Keratinocyte (primary cell): Measurements from ENCODE around the gene STARD3. TPM values are rescaled to one million over a fixed set of nuclear protein-coding genes. Genes with fewer than 3 reads are reported as not detected.

Experiments
- DNase-seq: peaks from one replicate; pipeline ENCODE4 v3.0.0-alpha.2; 2011; ENCODE audit warnings: low read depth, missing footprints, low spot score
- FAIRE-seq: peaks from 2 replicates; lab custom pipeline; 2011; peaks lifted over from hg19 to GRCh38; lab: Jason Lieb, UNC
- H2AFZ ChIP-seq: 2 replicates; pipeline ENCODE4 v1.6.0; 2012; ENCODE audit warnings: low read length, control low read depth, inconsistent platforms; ENCODE audit not compliant: control insufficient read depth
- H3K27ac ChIP-seq: 2 replicates; pipeline ENCODE4 v1.5.1; 2011; ENCODE audit warnings: low read length; ENCODE audit not compliant: control insufficient read depth, insufficient read depth
- H3K27me3 ChIP-seq: 3 replicates; pipeline ENCODE4 v1.6.0; 2011; ENCODE audit warnings: low read length; ENCODE audit not compliant: control insufficient read depth, insufficient read depth; ENCODE audit errors: extremely low read depth
- H3K36me3 ChIP-seq, 2 experiments: 2 replicates in 1 of 2; 3 replicates in 1 of 2; pipeline ENCODE4 v1.5.1; 2011; ENCODE audit warnings: low read length in 2 of 2, mild to moderate bottlenecking in 1 of 2; ENCODE audit not compliant: control insufficient read depth in 2 of 2, insufficient read depth in 2 of 2; ENCODE audit errors: extremely low read depth in 1 of 2
- H3K4me1 ChIP-seq: 3 replicates; pipeline ENCODE4 v1.5.1; 2011; ENCODE audit warnings: low read length; ENCODE audit not compliant: control insufficient read depth, insufficient read depth; ENCODE audit errors: extremely low read depth
- H3K4me2 ChIP-seq: 3 replicates; pipeline ENCODE4 v1.6.0; 2011; ENCODE audit warnings: low read depth, low read length; ENCODE audit not compliant: control insufficient read depth, insufficient read depth; ENCODE audit errors: extremely low read depth
- H3K4me3 ChIP-seq, 3 experiments: fragments of 200-600 bp in 1 of 3; sonication (generic) in 1 of 3; 2 replicates in 2 of 3; 3 replicates in 1 of 3; pipeline ENCODE4 v1.5.1; 2011 to 2016; ENCODE audit warnings: low read length in 3 of 3, mild to moderate bottlenecking in 3 of 3, control low read depth in 2 of 3, inconsistent platforms in 1 of 3, low read depth in 1 of 3, mixed read lengths in 1 of 3, mixed run types in 1 of 3, moderate library complexity in 1 of 3; ENCODE audit not compliant: control insufficient read depth in 2 of 3, insufficient read depth in 2 of 3; ENCODE audit errors: extremely low read depth in 1 of 3
- H3K79me2 ChIP-seq: 2 replicates; pipeline ENCODE4 v1.6.0; 2012; ENCODE audit warnings: low read length; ENCODE audit not compliant: control insufficient read depth, insufficient read depth
- H3K9ac ChIP-seq: 3 replicates; pipeline ENCODE4 v1.6.0; 2011; ENCODE audit warnings: low read length; ENCODE audit not compliant: control insufficient read depth, insufficient read depth; ENCODE audit errors: extremely low read depth
- H3K9me1 ChIP-seq: 3 replicates; pipeline ENCODE4 v1.6.0; 2011; ENCODE audit warnings: low read length; ENCODE audit not compliant: control insufficient read depth, insufficient read depth; ENCODE audit errors: extremely low read depth
- H3K9me3 ChIP-seq: 2 replicates; pipeline ENCODE4 v1.5.1; 2012; ENCODE audit warnings: low read depth, low read length; ENCODE audit not compliant: control insufficient read depth
- H4K20me1 ChIP-seq: 3 replicates; pipeline ENCODE4 v1.6.0; 2011; ENCODE audit warnings: low read length; ENCODE audit not compliant: control insufficient read depth, insufficient read depth; ENCODE audit errors: extremely low read depth
- EZH2 ChIP-seq: IDR thresholded peaks from one replicate; pipeline ENCODE4 v1.6.1; 2012; ENCODE audit warnings: inconsistent platforms, mild to moderate bottlenecking, low read length, moderate library complexity
- dilution Hi-C: fragments of 300-500 bp; cut with MboI; formaldehyde crosslinking; loops from one replicate; pipeline ENCODE4 v1.7.0; 2020; ENCODE audit warnings: low sequenced_read_pairs; ENCODE audit not compliant: extremely low pct_ligation_motif_present
- polyA plus RNA-seq, 5 experiments: library from polyadenylated mRNA; depleted of rRNA in 3 of 5; stranded (reverse) in 3 of 5; stranded (forward) in 1 of 5; unstranded in 1 of 5; fragments of >200 nt; gene quantifications; 1 replicate in 1 of 5; 2 replicates in 3 of 5; 3 replicates in 1 of 5; pipeline versions ENCODE4 v1.2.1 to v1.2.3, GENCODE V29; 2011 to 2012; ENCODE audit warnings: missing spikeins in 2 of 5, low read depth in 1 of 5, low replicate concordance in 1 of 5
- TF ChIP-seq, protein P1 (sequence below), 3 experiments: IDR thresholded peaks in 1 of 3; conservative IDR thresholded peaks in 1 of 3; optimal IDR thresholded peaks in 1 of 3; 2 replicates in 2 of 3; 3 replicates in 1 of 3; pipeline versions ENCODE3 to v1.5.1; 2011; ENCODE audit warnings: low read length in 3 of 3, mild to moderate bottlenecking in 3 of 3, moderate library complexity in 2 of 3, control low read depth in 1 of 3, inconsistent platforms in 1 of 3; ENCODE audit not compliant: insufficient read depth in 2 of 3; ENCODE audit errors: extremely low read depth in 1 of 3

The STARD3 gene
- polyA plus RNA-seq, 1 donor (not counting 4 experiments of a cell fraction or from before 2014, with no cell fraction given) = 29.0 TPM

- Histone ChIP-seq H3K9ac (peak within 1 kb of the TSS; percentile 76), H3K27me3 (no peaks in the 10 kb centered on the region), H3K4me1 (peaks cover 14% of the 10 kb centered on the region), H3K79me2 (no peaks in the 10 kb centered on the region), H3K9me1 (no peaks in the 10 kb centered on the region), H4K20me1 (no peaks in the 10 kb centered on the region), H3K4me3 (peak within 1 kb of the TSS; percentile 47 to 84 (median 73)), H3K4me2 (peak within 1 kb of the TSS; percentile 97), H3K36me3 (no peaks in the 10 kb centered on the region), H2AFZ (peak within 1 kb of the TSS; percentile 69), H3K27ac (peak within 1 kb of the TSS; percentile 57), H3K9me3 (no peaks in the 10 kb centered on the region)
- dilution Hi-C loops = no loop called here
- FAIRE-seq (no peak), DNase-seq (peak; percentile 53)
- TF ChIP-seq EZH2 = no peak
- TF ChIP-seq, protein P1, sequence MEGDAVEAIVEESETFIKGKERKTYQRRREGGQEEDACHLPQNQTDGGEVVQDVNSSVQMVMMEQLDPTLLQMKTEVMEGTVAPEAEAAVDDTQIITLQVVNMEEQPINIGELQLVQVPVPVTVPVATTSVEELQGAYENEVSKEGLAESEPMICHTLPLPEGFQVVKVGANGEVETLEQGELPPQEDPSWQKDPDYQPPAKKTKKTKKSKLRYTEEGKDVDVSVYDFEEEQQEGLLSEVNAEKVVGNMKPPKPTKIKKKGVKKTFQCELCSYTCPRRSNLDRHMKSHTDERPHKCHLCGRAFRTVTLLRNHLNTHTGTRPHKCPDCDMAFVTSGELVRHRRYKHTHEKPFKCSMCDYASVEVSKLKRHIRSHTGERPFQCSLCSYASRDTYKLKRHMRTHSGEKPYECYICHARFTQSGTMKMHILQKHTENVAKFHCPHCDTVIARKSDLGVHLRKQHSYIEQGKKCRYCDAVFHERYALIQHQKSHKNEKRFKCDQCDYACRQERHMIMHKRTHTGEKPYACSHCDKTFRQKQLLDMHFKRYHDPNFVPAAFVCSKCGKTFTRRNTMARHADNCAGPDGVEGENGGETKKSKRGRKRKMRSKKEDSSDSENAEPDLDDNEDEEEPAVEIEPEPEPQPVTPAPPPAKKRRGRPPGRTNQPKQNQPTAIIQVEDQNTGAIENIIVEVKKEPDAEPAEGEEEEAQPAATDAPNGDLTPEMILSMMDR (optimal IDR thresholded peaks at IDR 0.05 in 1 of 3, IDR thresholded peaks at IDR 0.05 in 1 of 3, conservative IDR thresholded peaks at IDR 0.05 in 1 of 3; ENCODE audit: extremely low read depth in 1 of 3, insufficient read depth in 2 of 3, low read length in 3 of 3) = peak in 1 of 3 experiments; percentile 32
Observed at GRCh38 chr17:39687546-39688474, 50.9 kb downstream of the STARD3 start, which contains the start of gene PGAP3. Gene PGAP3, minus strand, starts transcription at chr17:39688057. Its CDS starts 43 bp downstream, at chr17:39688014.

DNA sequence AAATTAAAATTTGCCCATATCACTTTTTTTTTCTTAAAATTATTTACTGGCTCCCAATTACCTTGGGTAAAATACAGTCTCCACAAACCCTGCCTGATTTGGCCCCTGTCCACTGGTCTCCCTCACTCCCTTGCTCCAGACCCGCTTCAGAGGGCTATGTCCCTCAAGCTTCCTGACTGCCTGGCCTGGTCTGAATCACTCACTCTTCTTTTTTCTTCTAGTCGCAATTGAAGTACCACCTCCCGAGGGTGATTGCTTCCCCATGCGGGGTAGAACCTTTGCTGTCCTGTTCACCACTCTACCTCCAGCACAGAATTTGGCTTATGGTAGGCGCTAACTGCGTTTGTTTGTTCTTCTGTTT lies 51.5 kb downstream of the STARD3 start:
- H2AFZ ChIP-seq = peak overlapping the region; percentile 69
- TF ChIP-seq, protein P1 (optimal IDR thresholded peaks at IDR 0.05 in 1 of 3, IDR thresholded peaks at IDR 0.05 in 1 of 3, conservative IDR thresholded peaks at IDR 0.05 in 1 of 3; ENCODE audit: extremely low read depth in 1 of 3, insufficient read depth in 2 of 3, low read length in 3 of 3) = no peak
- TF ChIP-seq EZH2 = no peak
- H3K9ac ChIP-seq = peak overlapping the region; percentile 76
- H3K9me1 ChIP-seq = no peaks in the 10 kb centered on the region
- H4K20me1 ChIP-seq = no peaks in the 10 kb centered on the region
- DNase-seq (no peak), FAIRE-seq (no peak)
- no peaks in the 10 kb centered on the region for H3K36me3 ChIP-seq
- peak overlapping the region; percentile 97 for H3K4me2 ChIP-seq
- H3K9me3 ChIP-seq = no peaks in the 10 kb centered on the region
- dilution Hi-C loops = no loop called here
- H3K4me3 ChIP-seq = peak overlapping the region; percentile 47 to 84 (median 73)
- H3K27me3 ChIP-seq = no peaks in the 10 kb centered on the region
- peak overlapping the region; percentile 57 for H3K27ac ChIP-seq
- H3K4me1 ChIP-seq = peaks cover 14% of the 10 kb centered on the region
- no peaks in the 10 kb centered on the region for H3K79me2 ChIP-seq
